Esophagus squamous epithelium (tissue), 5 donors: ENCODE results near the gene TMC1. TPM values are rescaled to one million over a fixed set of nuclear protein-coding genes. Genes with fewer than 3 reads are reported as not detected.

Source experiments
- DNase-seq: peaks from one replicate; lab custom pipeline; 2025; lab: John Stamatoyannopoulos, UW
- H3K27ac ChIP-seq, 4 donors: fragments of 200-600 bp; sonication (generic); one replicate each; pipeline ENCODE4 v1.5.1; 2016 to 2019; ENCODE audit warnings: mild to moderate bottlenecking in 1 of 4
- H3K27me3 ChIP-seq, 4 donors: fragments of 200-600 bp; sonication (generic); 1 replicate in 3 of 4; 2 replicates in 1 of 4; pipeline versions ENCODE4 v1.5.1 to v1.6.0; 2017 to 2021; ENCODE audit warnings: antibody characterized with exemption in 1 of 4
- H3K36me3 ChIP-seq, 3 donors: fragments of 200-600 bp; sonication (generic); one replicate each; pipeline ENCODE4 v1.5.1; 2016 to 2019
- H3K4me1 ChIP-seq, 3 donors: fragments of 200-600 bp; sonication (generic); one replicate each; pipeline ENCODE4 v1.5.1; 2017 to 2019
- H3K4me3 ChIP-seq, 4 donors: fragments of 200-600 bp; sonication (generic); 1 replicate in 3 of 4; 2 replicates in 1 of 4; pipeline ENCODE4 v1.5.1; 2016 to 2019; ENCODE audit warnings: mild to moderate bottlenecking in 2 of 4, moderate library complexity in 1 of 4
- H3K9me3 ChIP-seq, 3 donors: fragments of 200-600 bp; sonication (generic); one replicate each; pipeline ENCODE4 v1.5.1; 2016 to 2019
- CTCF ChIP-seq, 6 experiments: fragments of 450-650 bp in 4 of 6; fragments of 200-600 bp in 2 of 6; sonication (generic) in 2 of 6; IDR thresholded peaks; one replicate each; pipeline ENCODE4 v1.5.1; 2016 to 2019; ENCODE audit warnings: antibody characterized with exemption in 6 of 6, mild to moderate bottlenecking in 4 of 6, moderate library complexity in 4 of 6
- POLR2A ChIP-seq, 4 donors: fragments of 450-650 bp; IDR thresholded peaks; one replicate each; pipeline ENCODE4 v1.6.1; 2017; ENCODE audit warnings: antibody characterized with exemption in 4 of 4, mild to moderate bottlenecking in 4 of 4, moderate library complexity in 3 of 4
- WGBS, 2 donors: methylation state at CpG; one replicate each; pipeline ENCODE4 v1.1.5; 2018; 5-methylcytosine and 5-hydroxymethylcytosine counted together
- intact Hi-C: fragments of 100-400 bp; cut with DNase I; formaldehyde crosslinking; loops from one replicate; pipeline ENCODE4 v1.15.0; 2022
- total RNA-seq, 4 donors: library from RNA; depleted of rRNA; stranded (reverse); fragments of >200 nt; gene quantifications; one replicate each; pipeline ENCODE4 v1.1.0, GENCODE V29; 2016
- donor health status: DM: yes; HTN: yes; CAD: no.

Gene TMC1
- total RNA-seq, 4 donors from 2014 or later, result 1.1 to 3.1 (median 1.5) TPM; not detected in 1

- Histone ChIP-seq H3K4me1 (no peaks in the 10 kb centered on the region), H3K27ac (no peak overlapping the region), H3K27me3 (no peaks in the 10 kb centered on the region), H3K9me3 (peaks cover 0 to 8% (median 3%) of the 10 kb centered on the region in 3 donors), H3K36me3 (no peaks in the 10 kb centered on the region), H3K4me3 (no peak overlapping the region)
- intact Hi-C loops, result no loop called here
- 59 to 79% methylated on average over 2 to 3 of the region's 3 CpGs for WGBS, 2 donors
- TF ChIP-seq POLR2A (IDR thresholded peaks at IDR 0.05), result no peak
- TF ChIP-seq CTCF (IDR thresholded peaks at IDR 0.05), result no peak
- no peak for DNase-seq
Observed at GRCh38 chr9:72636621-72637020, 115.2 kb downstream of the TMC1 start.

GRCh38 chr9:72643651-72644050 lies 122.2 kb downstream of the TMC1 start:
- Histone ChIP-seq H3K4me3 (no peak overlapping the region), H3K9me3 (no peaks in the 10 kb centered on the region), H3K27ac (no peak overlapping the region), H3K4me1 (peaks cover 0 to 3% (median 0%) of the 10 kb centered on the region in 3 donors), H3K27me3 (no peaks in the 10 kb centered on the region), H3K36me3 (no peaks in the 10 kb centered on the region)
- no peak for TF ChIP-seq CTCF (IDR thresholded peaks at IDR 0.05)
- intact Hi-C loops, result no loop called here
- no peak for DNase-seq

- intact Hi-C loops, result no loop called here
- Histone ChIP-seq H3K9me3 (no peaks in the 10 kb centered on the region), H3K4me3 (no peak overlapping the region), H3K4me1 (peaks cover 0 to 15% (median 0%) of the 10 kb centered on the region in 3 donors), H3K27ac (no peak overlapping the region), H3K27me3 (no peaks in the 10 kb centered on the region), H3K36me3 (no peaks in the 10 kb centered on the region)
- no peak for DNase-seq
- 50 to 65% methylated on average over 1 of the region's 1 CpG for WGBS, 2 donors
- no peak for TF ChIP-seq CTCF (IDR thresholded peaks at IDR 0.05)
- TF ChIP-seq POLR2A (IDR thresholded peaks at IDR 0.05), result no peak
Observed at GRCh38 chr9:72646061-72646460, 124.7 kb downstream of the TMC1 start.

GRCh38 chr9:72648324-72649126 lies 127.1 kb downstream of the TMC1 start:
- no peaks in the 10 kb centered on the region for H3K9me3 ChIP-seq
- no peaks in the 10 kb centered on the region for H3K36me3 ChIP-seq
- H3K27ac ChIP-seq, result no peak overlapping the region
- H3K4me1 ChIP-seq, result peaks cover 0 to 15% (median 0%) of the 10 kb centered on the region in 3 donors
- no peaks in the 10 kb centered on the region for H3K27me3 ChIP-seq
- DNase-seq, result no peak
- no peak overlapping the region for H3K4me3 ChIP-seq
- TF ChIP-seq POLR2A (IDR thresholded peaks at IDR 0.05) (no peak), CTCF (IDR thresholded peaks at IDR 0.05) (no peak)
- intact Hi-C loops, result no loop called here
- WGBS, 2 donors, result 43 to 52% methylated on average over 5 of the region's 5 CpGs

GRCh38 chr9:72649127-72649442 lies 127.7 kb downstream of the TMC1 start:
- H3K36me3 ChIP-seq, result no peaks in the 10 kb centered on the region
- peaks cover 0 to 15% (median 0%) of the 10 kb centered on the region in 3 donors for H3K4me1 ChIP-seq
- no peak overlapping the region for H3K4me3 ChIP-seq
- TF ChIP-seq CTCF (IDR thresholded peaks at IDR 0.05), result no peak
- no peak for TF ChIP-seq POLR2A (IDR thresholded peaks at IDR 0.05)
- no peak overlapping the region for H3K27ac ChIP-seq
- intact Hi-C loops, result no loop called here
- DNase-seq, result no peak
- no peaks in the 10 kb centered on the region for H3K27me3 ChIP-seq
- WGBS, 2 donors, result 6 to 8% methylated on average over 1 of the region's 1 CpG
- no peaks in the 10 kb centered on the region for H3K9me3 ChIP-seq
